ENCODE results near the gene CACNG1.
"Not testable (repeated sequence)": the region's sequence is repeated elsewhere in the genome, so short reads cannot be mapped to it uniquely, and the experiment has no call there.

DNA sequence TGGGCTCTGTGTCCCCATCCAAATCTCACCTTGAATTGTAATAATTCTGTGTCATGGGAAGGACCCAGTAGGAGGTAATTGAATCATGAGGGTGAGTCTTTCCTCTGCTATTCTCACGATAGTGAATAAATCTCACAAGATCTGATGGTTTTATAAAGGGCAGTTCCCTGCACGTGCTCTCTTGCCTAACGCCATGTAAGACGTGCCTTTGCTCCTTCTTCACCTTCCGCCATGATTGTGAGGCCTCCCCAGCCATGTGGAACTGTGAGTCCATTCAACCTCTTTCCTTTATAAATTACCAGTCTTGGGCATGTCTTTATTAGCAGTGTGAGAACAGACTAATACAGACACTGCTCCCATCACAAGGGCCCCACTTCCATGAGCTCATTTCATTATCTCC is 3.2 kb upstream of the CACNG1 start:
- TF ChIP-seq, protein P1, sequence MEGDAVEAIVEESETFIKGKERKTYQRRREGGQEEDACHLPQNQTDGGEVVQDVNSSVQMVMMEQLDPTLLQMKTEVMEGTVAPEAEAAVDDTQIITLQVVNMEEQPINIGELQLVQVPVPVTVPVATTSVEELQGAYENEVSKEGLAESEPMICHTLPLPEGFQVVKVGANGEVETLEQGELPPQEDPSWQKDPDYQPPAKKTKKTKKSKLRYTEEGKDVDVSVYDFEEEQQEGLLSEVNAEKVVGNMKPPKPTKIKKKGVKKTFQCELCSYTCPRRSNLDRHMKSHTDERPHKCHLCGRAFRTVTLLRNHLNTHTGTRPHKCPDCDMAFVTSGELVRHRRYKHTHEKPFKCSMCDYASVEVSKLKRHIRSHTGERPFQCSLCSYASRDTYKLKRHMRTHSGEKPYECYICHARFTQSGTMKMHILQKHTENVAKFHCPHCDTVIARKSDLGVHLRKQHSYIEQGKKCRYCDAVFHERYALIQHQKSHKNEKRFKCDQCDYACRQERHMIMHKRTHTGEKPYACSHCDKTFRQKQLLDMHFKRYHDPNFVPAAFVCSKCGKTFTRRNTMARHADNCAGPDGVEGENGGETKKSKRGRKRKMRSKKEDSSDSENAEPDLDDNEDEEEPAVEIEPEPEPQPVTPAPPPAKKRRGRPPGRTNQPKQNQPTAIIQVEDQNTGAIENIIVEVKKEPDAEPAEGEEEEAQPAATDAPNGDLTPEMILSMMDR (IDR thresholded peaks at IDR 0.05; ENCODE audit: poor library complexity, severe bottlenecking) = not testable (repeated sequence)
- not testable (repeated sequence) for TF ChIP-seq RAD21 (conservative IDR thresholded peaks at IDR 0.05); EP300 (conservative IDR thresholded peaks at IDR 0.05; ENCODE audit: poor library complexity, severe bottlenecking); EZH2 (IDR thresholded peaks at IDR 0.05; ENCODE audit: borderline replicate concordance, insufficient read depth, low read length, poor library complexity, severe bottlenecking); POLR2AphosphoS5 (IDR thresholded peaks at IDR 0.05); TAF1 (IDR thresholded peaks at IDR 0.05; ENCODE audit: low read depth)
- TF ChIP-seq, protein P2, sequence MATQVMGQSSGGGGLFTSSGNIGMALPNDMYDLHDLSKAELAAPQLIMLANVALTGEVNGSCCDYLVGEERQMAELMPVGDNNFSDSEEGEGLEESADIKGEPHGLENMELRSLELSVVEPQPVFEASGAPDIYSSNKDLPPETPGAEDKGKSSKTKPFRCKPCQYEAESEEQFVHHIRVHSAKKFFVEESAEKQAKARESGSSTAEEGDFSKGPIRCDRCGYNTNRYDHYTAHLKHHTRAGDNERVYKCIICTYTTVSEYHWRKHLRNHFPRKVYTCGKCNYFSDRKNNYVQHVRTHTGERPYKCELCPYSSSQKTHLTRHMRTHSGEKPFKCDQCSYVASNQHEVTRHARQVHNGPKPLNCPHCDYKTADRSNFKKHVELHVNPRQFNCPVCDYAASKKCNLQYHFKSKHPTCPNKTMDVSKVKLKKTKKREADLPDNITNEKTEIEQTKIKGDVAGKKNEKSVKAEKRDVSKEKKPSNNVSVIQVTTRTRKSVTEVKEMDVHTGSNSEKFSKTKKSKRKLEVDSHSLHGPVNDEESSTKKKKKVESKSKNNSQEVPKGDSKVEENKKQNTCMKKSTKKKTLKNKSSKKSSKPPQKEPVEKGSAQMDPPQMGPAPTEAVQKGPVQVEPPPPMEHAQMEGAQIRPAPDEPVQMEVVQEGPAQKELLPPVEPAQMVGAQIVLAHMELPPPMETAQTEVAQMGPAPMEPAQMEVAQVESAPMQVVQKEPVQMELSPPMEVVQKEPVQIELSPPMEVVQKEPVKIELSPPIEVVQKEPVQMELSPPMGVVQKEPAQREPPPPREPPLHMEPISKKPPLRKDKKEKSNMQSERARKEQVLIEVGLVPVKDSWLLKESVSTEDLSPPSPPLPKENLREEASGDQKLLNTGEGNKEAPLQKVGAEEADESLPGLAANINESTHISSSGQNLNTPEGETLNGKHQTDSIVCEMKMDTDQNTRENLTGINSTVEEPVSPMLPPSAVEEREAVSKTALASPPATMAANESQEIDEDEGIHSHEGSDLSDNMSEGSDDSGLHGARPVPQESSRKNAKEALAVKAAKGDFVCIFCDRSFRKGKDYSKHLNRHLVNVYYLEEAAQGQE (IDR thresholded peaks at IDR 0.05; ENCODE audit: borderline replicate concordance) = not testable (repeated sequence)

Measured in neural cell (in vitro differentiated cells).